UCSD-AML1 (cell line): ENCODE measurements around the gene KLF5.
"Not testable (repeated sequence)": the region's sequence is repeated elsewhere in the genome, so short reads cannot be mapped to it uniquely, and the experiment has no call there.

Source experiments
- DNase-seq: peaks from one replicate; lab custom pipeline; 2025; ENCODE audit not compliant: unreplicated experiment; lab: John Stamatoyannopoulos, UW

KLF5 gene

DNA sequence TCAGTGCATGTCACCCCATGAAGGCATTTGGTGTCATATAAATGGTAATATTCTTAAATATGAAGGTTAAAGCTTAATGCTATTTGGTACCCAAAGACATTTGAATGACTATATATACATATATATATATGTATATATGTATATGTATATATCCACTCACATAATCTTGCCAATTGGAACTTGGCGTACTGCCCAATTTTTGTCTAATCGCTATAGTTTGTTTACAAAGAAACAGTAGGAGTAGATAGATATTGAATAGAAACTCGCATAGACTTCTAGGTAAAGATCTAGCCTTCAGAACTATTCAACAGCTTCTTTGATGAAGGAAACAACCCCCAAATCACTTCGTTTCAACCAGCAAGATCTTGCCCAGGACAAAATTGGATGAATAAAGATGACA is 24.1 kb downstream of the KLF5 start:
- no peak for DNase-seq

DNA sequence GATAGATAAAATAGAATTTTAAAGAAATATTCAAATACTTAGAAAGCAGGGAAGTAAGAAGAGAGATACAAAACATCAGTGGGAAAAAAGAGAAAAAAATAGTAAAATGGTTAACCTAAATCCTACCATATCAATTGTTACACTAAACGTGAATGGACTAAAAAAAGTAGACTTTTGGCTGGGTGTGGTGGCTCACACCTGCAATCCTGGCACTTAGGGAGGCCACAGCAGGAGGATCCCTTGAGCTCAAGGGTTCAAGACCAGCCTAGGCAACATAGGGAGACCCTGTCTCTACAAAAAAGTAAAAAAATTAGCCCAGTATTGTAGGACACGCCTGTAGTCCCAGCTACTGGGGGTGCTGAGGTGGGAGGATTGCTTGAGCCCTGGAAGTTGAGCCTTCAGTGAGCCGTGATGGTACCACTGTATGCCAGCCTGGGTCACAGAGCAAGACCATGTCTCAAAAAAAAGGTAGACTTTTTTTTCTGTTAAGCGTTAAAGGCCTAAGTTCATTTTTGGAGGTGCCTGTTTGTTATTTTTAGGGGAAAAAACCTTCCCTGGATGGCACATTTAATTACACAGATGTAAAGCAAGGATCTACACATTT is 29.6 kb downstream of the KLF5 start:
- DNase-seq: no peak

DNA sequence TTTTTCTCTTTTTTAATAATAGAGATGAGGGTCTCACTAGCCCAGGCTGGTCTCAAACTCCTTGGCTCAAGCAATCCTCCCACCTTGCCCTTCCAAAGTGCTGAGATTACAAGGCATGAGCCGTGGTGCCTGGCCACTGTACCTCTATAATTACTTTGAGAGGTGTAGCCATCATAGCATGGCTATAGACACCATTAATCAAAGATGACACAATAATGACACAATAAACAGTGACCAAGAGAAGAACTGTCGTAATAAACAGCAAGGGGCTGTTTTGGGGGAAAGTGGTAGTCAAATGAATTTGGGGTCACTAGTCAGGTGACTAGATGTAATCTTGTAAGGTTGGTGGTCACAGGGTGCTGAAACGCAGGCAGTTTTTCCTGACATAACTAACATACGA is 30.4 kb downstream of the KLF5 start:
- DNase-seq: no peak

DNA sequence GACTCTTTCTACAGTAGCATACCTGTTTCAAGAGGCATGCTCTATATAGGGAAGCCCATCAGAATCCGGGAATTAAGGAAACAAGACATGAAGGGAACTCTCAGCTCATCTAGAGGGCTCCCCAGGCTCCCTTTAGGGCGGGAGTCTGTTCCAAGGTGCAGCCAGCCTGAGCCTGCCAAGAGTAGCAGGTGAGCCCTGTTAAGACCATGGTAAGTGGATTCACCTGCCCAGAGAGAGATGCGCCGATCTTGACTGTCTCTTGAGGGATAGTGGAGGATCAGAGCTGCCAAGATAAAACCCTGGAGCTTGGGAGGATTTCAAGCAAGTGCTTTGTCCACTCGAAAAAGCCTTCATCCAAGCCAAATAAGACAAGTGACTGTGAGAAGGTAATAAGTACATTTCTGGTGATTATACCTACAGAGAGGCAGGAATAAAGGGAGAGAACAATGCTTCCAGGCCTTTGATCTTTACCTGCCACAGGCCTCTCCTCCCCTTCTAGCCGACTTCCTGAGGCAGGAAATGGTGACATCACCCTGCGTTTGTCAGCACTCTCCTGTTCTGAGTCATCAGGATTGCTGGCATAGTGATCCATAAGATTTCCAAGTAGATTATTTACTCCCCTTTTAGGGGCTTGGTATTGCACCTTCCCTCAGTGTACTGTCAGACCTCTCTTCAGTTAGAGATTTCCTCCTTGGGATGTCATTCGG is 31.5 kb downstream of the KLF5 start:
- peak; percentile 8 for DNase-seq

DNA sequence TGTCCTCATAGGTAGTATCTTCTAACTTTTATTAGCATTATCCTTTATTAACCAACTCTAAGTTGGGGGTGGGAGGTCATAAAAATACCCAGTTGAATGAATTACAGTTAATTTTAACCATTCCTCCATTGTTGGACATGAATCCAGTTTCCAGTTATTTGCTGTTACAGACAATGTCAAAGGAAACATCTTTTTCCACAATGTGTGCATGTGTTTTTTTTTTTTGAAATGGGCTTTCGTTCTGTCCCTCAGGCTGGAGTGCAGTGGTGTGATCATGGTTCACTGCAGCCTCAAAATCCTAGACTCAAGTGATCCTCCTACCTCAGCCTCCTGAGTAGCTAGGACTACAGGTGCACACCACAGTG is 32.0 kb downstream of the KLF5 start:
- no peak for DNase-seq

DNA sequence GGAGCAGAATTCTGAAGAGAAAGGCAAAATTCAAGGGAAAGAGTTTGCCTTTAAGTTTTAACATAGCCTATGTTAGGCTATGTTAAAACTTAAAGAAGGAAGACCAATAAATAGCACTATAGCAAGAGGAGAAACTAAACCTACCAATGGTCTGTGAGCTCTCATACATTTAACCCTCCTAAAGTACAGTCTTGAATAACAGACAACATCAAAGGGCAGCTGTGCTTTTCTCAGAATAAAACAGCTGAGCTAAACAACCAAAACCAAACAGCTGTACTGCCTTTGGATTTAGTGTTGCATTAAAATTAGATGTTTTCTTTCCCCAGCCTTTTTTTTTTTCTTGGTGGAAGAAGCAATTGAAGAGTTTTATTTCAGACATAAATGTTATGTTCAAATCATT is 34.0 kb downstream of the KLF5 start:
- no peak for DNase-seq

DNA sequence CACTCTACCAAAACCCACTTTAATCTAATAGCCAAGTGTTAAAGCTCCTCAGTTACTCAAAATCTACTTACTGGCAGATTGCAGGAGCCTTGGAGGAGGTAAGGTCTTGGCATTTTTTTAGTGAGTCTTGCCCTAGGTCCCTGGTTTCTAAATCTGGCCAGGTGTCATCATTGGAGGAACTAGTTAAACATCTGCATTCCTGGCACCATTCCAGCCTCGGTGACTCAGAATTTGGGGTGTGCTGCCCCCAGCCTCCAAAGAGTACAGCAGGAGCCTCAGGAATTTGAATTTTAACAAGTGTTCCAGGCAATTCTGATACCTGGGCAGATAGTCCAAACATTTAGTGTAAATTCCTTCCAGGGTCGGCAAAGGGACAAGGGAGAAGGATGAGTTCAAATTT is 37.4 kb downstream of the KLF5 start:
- no peak for DNase-seq

DNA sequence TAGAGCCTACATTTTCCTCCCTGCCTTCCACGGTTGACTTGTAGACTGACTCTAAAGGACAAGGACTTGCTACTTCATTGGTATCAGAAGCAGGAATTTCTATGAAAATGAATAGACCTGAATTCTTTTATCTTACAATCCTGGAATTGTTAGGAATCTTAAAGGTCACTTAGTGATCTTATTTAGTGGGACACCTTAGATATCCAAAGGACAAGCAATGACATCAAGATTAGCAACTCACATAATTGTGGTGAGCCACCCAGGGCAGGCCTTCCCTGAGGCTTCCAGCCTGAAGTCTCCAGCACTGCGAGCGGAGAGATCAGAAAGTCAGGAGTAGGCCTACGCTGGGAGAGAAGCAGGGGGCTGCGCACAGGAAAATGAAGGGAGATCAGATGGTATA is 37.8 kb downstream of the KLF5 start:
- no peak for DNase-seq

DNA sequence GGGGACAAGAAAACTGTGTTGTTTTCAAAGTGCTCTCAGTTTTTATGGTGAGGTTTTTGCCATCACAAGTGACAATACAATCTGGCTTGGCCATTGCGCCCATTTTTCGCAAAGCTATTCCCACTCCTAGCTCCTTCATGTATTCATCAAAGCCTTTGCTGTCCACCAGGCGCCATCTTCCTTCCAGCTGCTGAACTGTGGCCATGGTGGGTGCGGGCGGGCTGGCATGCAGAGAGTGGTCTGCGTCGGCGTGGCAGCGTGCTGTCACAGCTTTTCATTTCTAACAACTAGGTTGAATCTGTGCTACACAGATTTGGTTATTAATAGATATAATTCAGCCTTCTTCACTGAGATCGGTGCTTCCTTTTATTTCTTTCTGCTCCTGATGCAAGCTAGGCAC is 42.0 kb downstream of the KLF5 start:
- not testable (repeated sequence) for DNase-seq

DNA sequence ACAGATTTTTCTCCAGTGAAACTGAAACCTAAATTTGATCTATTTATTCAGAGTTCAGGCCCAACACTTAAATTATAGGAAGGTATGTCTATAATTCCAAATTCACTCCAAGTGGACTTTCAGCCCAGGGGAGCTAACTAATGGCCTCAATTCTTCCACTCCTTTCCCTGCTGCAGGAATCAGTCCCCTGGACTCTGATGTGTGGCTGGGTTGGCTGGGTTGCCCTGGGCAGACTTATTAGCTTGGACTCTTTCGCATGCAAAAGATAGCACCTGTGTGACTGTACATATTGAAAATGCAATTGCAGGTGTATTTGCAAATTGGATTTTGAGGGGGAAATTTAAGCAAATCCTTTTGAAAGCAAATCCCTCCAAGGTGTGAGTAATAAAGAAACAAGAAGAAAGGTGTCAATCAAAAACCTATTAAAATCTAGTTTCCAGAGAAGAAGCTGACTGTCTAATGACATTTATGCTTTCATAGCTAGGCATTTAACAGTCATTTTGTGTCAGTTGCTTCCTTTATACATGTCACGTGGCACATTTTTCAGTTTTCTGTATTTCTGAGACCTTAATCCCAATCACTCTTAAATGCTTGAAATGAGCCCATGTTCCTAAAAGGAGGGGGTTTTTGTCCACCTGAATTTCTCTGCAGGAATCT is 42.7 kb downstream of the KLF5 start:
- no peak for DNase-seq

DNA sequence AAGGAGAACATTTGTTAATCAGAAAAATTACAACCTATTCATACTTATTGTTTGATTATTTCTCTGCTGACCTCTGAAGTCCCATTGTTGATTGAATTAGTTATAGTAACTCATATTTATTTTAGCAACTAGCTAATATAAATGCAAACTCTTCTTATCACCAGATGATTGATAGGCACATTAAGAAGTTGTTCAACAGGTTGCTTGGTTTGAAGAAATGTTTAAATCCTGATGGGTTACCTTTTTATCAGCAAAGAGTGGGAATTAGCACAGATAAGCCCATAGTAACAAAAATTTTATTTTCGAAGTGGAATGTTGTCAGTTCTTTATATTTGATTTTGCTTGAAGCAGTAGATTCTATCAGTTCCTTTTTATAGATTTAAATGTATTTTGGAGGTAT is 44.4 kb downstream of the KLF5 start:
- no peak for DNase-seq

DNA sequence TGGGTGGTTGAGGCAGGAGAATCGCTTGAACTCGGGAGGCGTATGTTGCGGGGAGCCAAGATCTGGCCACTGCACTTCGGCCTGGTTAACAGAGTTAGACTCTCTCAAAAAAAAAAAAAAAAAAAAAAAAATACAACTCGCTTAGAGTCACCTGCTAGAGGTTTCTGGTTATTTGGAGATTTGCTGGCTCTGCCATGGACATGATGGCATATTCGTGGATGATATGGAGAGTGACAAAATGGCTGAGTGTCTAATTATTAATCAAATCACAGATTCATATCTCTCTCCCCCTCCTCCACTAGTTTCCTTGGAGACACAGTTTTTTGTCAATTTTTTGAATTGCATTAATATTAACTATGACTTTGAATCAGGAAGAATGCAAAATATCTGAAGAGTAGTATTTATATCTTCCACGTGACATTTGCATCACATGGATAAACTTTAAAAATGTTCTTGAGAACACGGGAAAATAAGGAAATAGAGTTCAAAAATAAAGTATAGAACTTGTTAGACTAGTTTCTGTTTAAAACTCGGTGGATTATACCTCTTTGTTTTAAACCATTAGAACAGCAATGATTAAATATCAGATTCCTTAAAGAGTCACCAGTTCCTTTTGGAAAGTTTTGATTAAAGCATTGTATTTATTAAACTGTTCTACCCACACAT is 47.8 kb downstream of the KLF5 start:
- DNase-seq: no peak

DNA sequence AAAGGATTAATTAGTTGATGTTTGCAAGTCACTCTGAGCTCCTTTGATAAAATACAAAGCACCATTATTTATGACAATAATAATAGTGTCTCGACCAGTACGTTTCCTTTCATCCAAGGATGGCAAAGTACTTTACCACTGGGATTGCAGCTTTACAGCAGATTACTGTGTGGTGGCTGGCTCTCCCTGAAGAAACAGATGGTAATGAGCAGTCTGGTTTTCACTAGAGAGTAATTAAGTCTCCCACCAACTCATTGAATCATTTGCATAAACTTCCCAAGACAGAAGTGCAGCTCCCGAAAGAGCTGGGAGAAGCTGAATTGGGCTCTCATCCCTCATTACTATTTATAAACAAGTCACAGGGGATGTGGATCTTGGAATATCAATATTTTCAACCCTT is 48.7 kb downstream of the KLF5 start:
- DNase-seq: no peak

DNA sequence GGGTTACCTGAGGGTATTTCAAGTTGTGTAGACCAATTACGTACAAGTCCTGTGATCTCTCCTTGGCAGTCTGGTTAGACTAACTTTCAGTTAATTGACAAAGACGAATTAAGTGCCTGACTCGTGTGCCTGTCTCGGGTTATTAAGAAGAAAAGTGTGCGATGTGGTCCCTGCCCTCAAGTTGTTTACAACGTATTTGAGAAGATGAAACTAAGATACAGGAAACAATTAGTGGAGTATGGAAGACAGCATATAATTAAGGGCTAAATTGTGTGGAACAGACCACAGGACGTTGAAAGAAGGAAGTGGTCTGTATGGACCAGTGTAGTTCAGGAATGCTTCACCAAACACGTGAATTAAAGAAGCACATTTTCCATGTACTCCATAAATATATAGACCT is 49.2 kb downstream of the KLF5 start:
- DNase-seq: no peak

DNA sequence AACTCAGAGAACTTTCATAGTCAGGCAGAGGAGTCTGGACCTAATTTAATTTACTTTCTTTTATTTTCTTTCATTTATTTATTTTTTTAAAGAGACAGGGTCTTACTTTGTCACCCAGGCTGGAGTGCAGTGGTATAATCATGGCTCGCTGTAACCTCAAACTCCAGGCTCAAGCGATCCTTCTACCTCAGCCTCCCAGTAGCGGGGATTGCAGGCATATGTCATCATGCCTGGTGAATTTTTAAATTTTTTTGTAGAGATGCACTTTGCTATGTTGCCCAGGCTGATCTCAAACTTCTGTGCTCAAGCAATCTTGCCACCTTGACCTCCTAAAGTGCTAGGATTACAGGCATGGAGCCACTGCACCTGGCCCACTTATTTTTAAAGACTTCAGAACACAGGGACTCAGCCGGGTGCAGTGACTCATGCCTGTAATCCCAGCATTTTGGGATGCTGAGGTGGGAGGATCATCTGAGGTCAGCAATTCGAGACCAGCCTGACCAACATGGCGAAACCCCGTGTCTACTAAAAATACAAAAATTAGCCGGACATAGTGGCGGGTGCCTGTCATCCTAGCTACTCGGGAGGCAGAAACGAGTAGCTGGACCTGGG is 50.6 kb downstream of the KLF5 start:
- no peak for DNase-seq

DNA sequence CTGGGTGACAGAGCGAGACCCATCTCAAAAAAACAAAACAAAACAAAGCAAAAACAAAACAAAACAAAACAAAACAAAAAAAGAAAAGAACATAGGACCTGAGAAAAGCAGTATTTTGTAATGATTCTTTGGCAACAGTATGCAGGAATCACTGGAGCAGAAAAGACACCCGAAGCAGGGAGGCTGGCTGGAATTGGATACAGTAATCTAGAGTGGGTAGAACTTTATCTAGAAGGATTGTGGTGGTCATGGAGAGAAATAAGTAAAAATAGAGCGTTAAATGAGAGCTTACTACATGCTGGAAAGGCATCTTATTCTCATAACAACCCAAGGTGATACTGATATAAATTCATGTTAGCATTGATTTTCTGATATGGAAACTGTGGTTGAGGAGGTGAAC is 51.2 kb downstream of the KLF5 start:
- DNase-seq: no peak

DNA sequence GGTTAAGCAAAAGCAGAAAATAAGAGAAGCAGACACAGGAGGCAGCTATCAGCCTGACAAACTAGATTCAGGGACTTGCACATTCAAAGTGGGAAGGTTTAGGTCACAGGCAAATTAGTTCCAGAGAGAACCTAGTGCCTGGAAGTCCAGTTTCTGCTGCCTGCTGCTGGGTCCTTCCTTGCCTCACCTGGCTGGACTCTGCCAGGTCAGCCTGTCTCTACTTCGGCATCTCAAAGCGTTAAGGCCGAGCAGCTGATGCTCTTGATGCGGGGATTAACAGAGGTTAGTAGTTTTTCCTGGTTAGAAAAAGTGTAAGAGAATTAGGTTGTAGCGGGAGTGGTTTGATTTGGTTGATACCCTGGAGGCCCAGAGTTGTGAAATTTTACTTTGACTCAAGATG is 52.0 kb downstream of the KLF5 start:
- DNase-seq: no peak

DNA sequence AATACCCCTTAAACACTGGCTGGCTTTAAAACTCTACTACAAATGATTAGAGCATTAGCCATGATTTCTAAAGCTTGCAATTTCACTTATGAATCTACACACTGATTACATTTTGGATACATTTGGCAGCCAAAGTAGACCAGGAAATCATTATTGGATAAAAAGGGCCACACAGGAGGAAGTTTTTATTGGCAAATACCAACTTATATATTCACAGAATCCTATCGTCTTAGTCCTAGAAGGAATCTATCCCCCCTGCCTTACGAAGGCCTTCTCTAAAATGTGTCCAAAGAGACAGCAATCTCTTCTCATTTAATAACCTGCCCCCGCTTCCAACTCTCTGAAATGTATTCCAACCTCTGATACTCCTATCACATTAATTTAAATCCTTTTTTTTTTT is 52.5 kb downstream of the KLF5 start:
- DNase-seq: no peak

DNA sequence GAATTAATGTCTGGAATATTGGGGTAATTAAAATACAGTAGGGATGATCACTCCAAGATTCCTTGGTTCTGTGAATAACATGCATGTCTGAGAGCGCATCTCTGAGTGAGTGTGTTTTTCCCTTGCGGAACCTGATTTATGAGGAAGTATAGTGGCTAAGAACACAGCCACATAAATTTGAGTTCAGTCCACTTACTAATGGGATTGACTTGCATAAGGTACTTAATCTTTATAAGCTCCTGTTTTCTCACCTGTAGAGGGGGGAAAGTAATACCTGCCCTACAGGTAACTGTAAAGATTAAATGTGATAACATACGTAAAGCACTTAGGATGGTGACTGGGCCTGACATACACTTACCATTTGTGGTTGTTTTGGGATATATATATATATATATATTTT is 60.8 kb downstream of the KLF5 start:
- DNase-seq: no peak
